Activated CD4-positive, alpha-beta T cell treated with anti-CD3 and anti-CD28 coated beads for 1 hour (primary cell): ENCODE measurements around the gene COA1.
"Not testable (repeated sequence)": the region's sequence is repeated elsewhere in the genome, so short reads cannot be mapped to it uniquely, and the experiment has no call there.

Experiments used
- DNase-seq: peaks from one replicate; pipeline ENCODE4 v3.0.0-alpha.2; 2020

Gene COA1

GRCh38 chr7:43649755-43650274, 79.5 kb downstream of the COA1 start:
- peak; percentile 47 for DNase-seq

GRCh38 chr7:43648473-43649406, 80.6 kb downstream of the COA1 start:
- DNase-seq: peak; percentile 46

GRCh38 chr7:43647673-43648472, 81.5 kb downstream of the COA1 start:
- no peak for DNase-seq

GRCh38 chr7:43647339-43647672, 82.0 kb downstream of the COA1 start:
- no peak for DNase-seq

- no peak for DNase-seq
These were observed 82.6 kb downstream of the COA1 start for GRCh38 chr7:43646603-43647338.

GRCh38 chr7:43645699-43646226, 83.6 kb downstream of the COA1 start:
- no peak for DNase-seq

GRCh38 chr7:43643846-43644245, 85.5 kb downstream of the COA1 start:
- DNase-seq: no peak

- DNase-seq: no peak
These were observed 86.3 kb downstream of the COA1 start for GRCh38 chr7:43642897-43643630.

GRCh38 chr7:43640679-43641078, 88.6 kb downstream of the COA1 start:
- DNase-seq: no peak

GRCh38 chr7:43639858-43640491, 89.3 kb downstream of the COA1 start:
- no peak for DNase-seq

GRCh38 chr7:43637114-43637806, 92.1 kb downstream of the COA1 start:
- DNase-seq: no peak

GRCh38 chr7:43636093-43636492, 93.2 kb downstream of the COA1 start:
- DNase-seq: no peak

- no peak for DNase-seq
These were observed 94.9 kb downstream of the COA1 start for GRCh38 chr7:43634384-43634783.

- DNase-seq: no peak
These were observed 96.6 kb downstream of the COA1 start for GRCh38 chr7:43632746-43633145.

GRCh38 chr7:43631559-43631958, 97.8 kb downstream of the COA1 start:
- DNase-seq: no peak

GRCh38 chr7:43630482-43630881, 98.8 kb downstream of the COA1 start:
- no peak for DNase-seq

- no peak for DNase-seq
These were observed 99.5 kb downstream of the COA1 start for GRCh38 chr7:43629857-43630256.

- DNase-seq: no peak
These were observed 100.9 kb downstream of the COA1 start for GRCh38 chr7:43628431-43628830.

GRCh38 chr7:43627798-43628197, 101.5 kb downstream of the COA1 start:
- not testable (repeated sequence) for DNase-seq

GRCh38 chr7:43626695-43627094, 102.6 kb downstream of the COA1 start:
- DNase-seq: no peak

- no peak for DNase-seq
These were observed 103.3 kb downstream of the COA1 start for GRCh38 chr7:43625980-43626379.
